ENCODE measurements around the gene SFMBT2. TPM values are rescaled to one million over a fixed set of nuclear protein-coding genes. Genes with fewer than 3 reads are reported as not detected.

SFMBT2 gene
- total RNA-seq, 1 experiment from 2014 or later: 0.02 TPM

DNA sequence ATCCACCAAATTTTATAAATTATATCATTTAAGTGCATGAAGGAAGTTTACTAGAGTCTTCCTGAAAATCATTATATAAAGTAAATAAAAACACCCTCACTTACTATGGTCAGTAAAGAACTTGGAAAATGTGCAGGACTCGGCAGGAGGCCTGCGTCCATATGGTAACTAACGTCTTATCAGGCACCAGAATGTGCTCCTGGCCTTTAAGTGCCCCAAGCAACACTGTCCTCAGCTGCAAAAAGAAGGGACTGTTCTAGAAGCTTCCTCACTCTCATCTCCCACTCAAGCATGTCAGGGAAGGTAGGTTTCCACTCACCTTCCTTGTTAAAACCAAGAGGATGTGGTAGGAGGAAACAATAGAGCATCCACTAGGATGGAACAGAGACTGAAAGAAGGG is 11.3 kb downstream of the SFMBT2 start:
- Histone ChIP-seq H3K9ac (ENCODE audit: low read length) (no peak overlapping the region), H2AFZ (ENCODE audit: low read depth, low read length, poor library complexity, severe bottlenecking) (no peak overlapping the region), H3K27ac (ENCODE audit: low read depth, low read length) (no peak overlapping the region), H3K4me3 (replicated peaks in 1 of 2; ENCODE audit: low read depth in 1 of 2, low read length in 2 of 2) (no peak overlapping the region), H3K79me2 (ENCODE audit: insufficient read depth, low read length) (no peaks in the 10 kb centered on the region), H3K27me3 (ENCODE audit: insufficient read depth, low read length) (peaks cover 6% of the 10 kb centered on the region; the same call in 1 of the 2 replicates), H4K20me1 (ENCODE audit: insufficient read depth) (no peaks in the 10 kb centered on the region), H3K9me3 (ENCODE audit: control insufficient read depth in 1 of 2, insufficient read depth in 1 of 2, low read depth in 1 of 2, low read length in 2 of 2) (no peaks in the 10 kb centered on the region), H3K36me3 (ENCODE audit: control insufficient read depth in 1 of 2, insufficient read depth in 2 of 2, low read length in 2 of 2) (no peaks in the 10 kb centered on the region), H3K4me2 (ENCODE audit: low read length) (no peak overlapping the region), H3K4me1 (ENCODE audit: control insufficient read depth in 1 of 2, insufficient read depth in 2 of 2, low read length in 2 of 2) (no peaks in the 10 kb centered on the region), H3K9me2 (ENCODE audit: insufficient read depth) (no peaks in the 10 kb centered on the region)
- CTCF ChIA-PET: no interaction called here
- RAD21 ChIA-PET (ENCODE audit: low non-redundant PET in 1 of 2, low total read pairs in 2 of 2, uncharacterized antibody in 2 of 2, unreplicated experiment in 2 of 2): no interaction called here
- TF ChIP-seq FOSL1 (IDR thresholded peaks at IDR 0.05; ENCODE audit: low read depth) (no peak), ZNF274 (IDR thresholded peaks at IDR 0.05; ENCODE audit: low read depth, low read length) (no peak), ELF1 (IDR thresholded peaks at IDR 0.05; ENCODE audit: borderline replicate concordance, low read depth) (no peak), EZH2 (IDR thresholded peaks at IDR 0.05) (no peak), SRF (IDR thresholded peaks at IDR 0.05; ENCODE audit: low read depth) (no peak), EGR1 (IDR thresholded peaks at IDR 0.05; ENCODE audit: low read depth) (no peak), SP1 (IDR thresholded peaks at IDR 0.05; ENCODE audit: low read depth) (no peak), YY1 (IDR thresholded peaks at IDR 0.05; ENCODE audit: extremely low read depth, insufficient replicate concordance, low read depth, low read length) (no peak), RAD21 (IDR thresholded peaks at IDR 0.05; ENCODE audit: low read depth) (no peak), POLR2A (IDR thresholded peaks at IDR 0.05; ENCODE audit: borderline replicate concordance, extremely low read depth, insufficient read depth, insufficient read length) (no peak)
- TF ChIP-seq, protein P1, sequence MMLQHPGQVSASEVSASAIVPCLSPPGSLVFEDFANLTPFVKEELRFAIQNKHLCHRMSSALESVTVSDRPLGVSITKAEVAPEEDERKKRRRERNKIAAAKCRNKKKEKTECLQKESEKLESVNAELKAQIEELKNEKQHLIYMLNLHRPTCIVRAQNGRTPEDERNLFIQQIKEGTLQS (IDR thresholded peaks at IDR 0.05): no peak
- TF ChIP-seq, protein P2, sequence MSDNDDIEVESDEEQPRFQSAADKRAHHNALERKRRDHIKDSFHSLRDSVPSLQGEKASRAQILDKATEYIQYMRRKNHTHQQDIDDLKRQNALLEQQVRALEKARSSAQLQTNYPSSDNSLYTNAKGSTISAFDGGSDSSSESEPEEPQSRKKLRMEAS (IDR thresholded peaks at IDR 0.05): no peak
- TF ChIP-seq, protein P3, sequence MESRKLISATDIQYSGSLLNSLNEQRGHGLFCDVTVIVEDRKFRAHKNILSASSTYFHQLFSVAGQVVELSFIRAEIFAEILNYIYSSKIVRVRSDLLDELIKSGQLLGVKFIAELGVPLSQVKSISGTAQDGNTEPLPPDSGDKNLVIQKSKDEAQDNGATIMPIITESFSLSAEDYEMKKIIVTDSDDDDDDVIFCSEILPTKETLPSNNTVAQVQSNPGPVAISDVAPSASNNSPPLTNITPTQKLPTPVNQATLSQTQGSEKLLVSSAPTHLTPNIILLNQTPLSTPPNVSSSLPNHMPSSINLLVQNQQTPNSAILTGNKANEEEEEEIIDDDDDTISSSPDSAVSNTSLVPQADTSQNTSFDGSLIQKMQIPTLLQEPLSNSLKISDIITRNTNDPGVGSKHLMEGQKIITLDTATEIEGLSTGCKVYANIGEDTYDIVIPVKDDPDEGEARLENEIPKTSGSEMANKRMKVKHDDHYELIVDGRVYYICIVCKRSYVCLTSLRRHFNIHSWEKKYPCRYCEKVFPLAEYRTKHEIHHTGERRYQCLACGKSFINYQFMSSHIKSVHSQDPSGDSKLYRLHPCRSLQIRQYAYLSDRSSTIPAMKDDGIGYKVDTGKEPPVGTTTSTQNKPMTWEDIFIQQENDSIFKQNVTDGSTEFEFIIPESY (IDR thresholded peaks at IDR 0.05; ENCODE audit: extremely low read depth, insufficient replicate concordance, low read length): no peak
- TF ChIP-seq, protein P4, sequence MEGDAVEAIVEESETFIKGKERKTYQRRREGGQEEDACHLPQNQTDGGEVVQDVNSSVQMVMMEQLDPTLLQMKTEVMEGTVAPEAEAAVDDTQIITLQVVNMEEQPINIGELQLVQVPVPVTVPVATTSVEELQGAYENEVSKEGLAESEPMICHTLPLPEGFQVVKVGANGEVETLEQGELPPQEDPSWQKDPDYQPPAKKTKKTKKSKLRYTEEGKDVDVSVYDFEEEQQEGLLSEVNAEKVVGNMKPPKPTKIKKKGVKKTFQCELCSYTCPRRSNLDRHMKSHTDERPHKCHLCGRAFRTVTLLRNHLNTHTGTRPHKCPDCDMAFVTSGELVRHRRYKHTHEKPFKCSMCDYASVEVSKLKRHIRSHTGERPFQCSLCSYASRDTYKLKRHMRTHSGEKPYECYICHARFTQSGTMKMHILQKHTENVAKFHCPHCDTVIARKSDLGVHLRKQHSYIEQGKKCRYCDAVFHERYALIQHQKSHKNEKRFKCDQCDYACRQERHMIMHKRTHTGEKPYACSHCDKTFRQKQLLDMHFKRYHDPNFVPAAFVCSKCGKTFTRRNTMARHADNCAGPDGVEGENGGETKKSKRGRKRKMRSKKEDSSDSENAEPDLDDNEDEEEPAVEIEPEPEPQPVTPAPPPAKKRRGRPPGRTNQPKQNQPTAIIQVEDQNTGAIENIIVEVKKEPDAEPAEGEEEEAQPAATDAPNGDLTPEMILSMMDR (IDR thresholded peaks at IDR 0.05 in 2 of 3, conservative IDR thresholded peaks at IDR 0.05 in 1 of 3; ENCODE audit: borderline replicate concordance in 1 of 3, insufficient read depth in 1 of 3, low read depth in 2 of 3, low read length in 2 of 3): no peak
- ATAC-seq (no peak), DNase-seq (ENCODE audit: low read depth, low spot score) (no peak)
- BruUV-seq (replicated peaks): no TSS peak
- intact Hi-C loops (cut with micrococcal nuclease): no loop called here
- POLR2A ChIA-PET: no interaction called here

Measured in HCT116 (cell line).